ENCODE data around the gene HAPLN3.

HAPLN3 gene

DNA sequence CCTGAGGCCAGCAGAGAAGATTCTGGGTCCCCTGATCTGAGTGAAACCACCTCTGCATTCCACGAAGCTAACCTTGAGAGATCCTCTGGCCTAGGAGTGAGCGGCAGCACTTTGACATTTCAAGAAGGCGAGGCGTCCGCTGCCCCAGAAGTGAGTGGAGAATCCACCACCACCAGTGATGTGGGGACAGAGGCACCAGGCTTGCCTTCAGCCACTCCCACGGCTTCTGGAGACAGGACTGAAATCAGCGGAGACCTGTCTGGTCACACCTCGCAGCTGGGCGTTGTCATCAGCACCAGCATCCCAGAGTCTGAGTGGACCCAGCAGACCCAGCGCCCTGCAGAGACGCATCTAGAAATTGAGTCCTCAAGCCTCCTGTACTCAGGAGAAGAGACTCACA lies 36.4 kb downstream of the HAPLN3 start:
- TF ChIP-seq, protein P1, sequence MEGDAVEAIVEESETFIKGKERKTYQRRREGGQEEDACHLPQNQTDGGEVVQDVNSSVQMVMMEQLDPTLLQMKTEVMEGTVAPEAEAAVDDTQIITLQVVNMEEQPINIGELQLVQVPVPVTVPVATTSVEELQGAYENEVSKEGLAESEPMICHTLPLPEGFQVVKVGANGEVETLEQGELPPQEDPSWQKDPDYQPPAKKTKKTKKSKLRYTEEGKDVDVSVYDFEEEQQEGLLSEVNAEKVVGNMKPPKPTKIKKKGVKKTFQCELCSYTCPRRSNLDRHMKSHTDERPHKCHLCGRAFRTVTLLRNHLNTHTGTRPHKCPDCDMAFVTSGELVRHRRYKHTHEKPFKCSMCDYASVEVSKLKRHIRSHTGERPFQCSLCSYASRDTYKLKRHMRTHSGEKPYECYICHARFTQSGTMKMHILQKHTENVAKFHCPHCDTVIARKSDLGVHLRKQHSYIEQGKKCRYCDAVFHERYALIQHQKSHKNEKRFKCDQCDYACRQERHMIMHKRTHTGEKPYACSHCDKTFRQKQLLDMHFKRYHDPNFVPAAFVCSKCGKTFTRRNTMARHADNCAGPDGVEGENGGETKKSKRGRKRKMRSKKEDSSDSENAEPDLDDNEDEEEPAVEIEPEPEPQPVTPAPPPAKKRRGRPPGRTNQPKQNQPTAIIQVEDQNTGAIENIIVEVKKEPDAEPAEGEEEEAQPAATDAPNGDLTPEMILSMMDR (IDR thresholded peaks at IDR 0.05; ENCODE audit: low read depth, low read length, missing control alignments): no peak
- no peak overlapping the region for H3K4me3 ChIP-seq (replicated peaks; ENCODE audit: low read depth, low read length)
- no peak for DNase-seq (ENCODE audit: extremely low read depth, low read depth)

DNA sequence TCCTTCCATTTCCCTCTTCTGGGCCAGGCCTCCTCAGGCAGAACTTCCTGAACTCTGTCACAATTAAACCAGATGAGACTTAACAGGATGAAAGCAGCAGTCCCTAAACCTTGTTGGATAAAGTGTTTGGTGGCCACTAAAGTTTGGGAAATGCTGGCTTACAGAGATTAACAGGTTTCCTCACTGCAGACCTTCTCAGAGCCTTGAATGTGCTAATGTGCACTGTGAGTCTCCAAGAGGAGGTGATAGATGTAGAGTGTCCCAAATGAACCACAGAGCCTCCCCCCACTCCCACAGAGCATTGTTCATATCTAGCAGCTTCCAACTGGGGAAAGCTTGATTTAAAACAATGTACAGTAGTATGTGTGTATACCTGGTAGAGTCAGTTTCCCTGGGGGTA lies 42.9 kb downstream of the HAPLN3 start:
- TF ChIP-seq, protein P1 (IDR thresholded peaks at IDR 0.05; ENCODE audit: low read depth, low read length, missing control alignments): no peak
- no peak overlapping the region for H3K4me3 ChIP-seq (replicated peaks; ENCODE audit: low read depth, low read length)
- DNase-seq (ENCODE audit: extremely low read depth, low read depth): no peak

DNA sequence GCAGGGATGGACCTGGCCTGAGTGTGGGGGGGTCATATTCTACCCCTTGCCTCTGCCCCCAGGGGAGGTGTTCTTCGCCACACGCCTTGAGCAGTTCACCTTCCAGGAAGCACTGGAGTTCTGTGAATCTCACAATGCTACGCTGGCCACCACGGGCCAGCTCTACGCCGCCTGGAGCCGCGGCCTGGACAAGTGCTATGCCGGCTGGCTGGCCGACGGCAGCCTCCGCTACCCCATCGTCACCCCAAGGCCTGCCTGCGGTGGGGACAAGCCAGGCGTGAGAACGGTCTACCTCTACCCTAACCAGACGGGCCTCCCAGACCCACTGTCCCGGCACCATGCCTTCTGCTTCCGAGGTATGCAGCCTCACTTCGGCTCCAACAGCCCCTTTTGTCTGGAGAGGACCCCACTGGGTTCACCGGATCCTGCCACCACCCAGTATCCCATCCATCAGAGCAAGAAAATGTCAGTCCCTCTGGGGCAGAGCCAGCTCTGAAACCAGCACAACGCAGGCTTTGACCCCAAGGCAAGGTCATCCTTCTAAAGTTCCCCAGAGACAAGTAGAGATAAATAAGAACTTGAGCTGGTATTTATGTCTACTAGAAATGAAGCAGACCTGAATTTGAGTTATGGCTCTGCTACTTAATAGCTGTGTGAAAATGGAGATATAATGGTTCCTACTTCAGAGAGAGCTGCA lies 45.8 kb downstream of the HAPLN3 start:
- no peak for DNase-seq (ENCODE audit: extremely low read depth, low read depth)
- TF ChIP-seq, protein P1 (IDR thresholded peaks at IDR 0.05; ENCODE audit: low read depth, low read length, missing control alignments): no peak
- no peak overlapping the region for H3K4me3 ChIP-seq (replicated peaks; ENCODE audit: low read depth, low read length)

DNA sequence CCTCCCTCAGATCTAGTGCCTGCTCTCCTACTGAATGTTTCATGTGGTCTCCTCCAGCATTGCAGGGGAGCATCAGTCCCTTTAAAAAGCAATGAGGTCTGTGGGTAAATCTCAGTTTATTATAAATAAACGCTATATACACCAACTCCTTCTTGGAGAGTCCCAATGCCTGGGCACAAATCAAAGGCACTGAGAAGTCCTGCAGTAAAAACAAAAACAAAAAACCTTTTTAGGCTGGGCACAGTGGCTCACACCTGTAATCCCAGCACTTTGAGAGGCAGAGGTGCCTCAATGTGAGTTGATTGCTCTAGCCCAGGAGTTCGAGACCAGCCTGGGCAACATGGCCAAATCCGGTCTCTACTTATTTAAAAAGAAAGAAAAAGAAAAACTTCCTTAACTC lies 47.1 kb downstream of the HAPLN3 start:
- TF ChIP-seq, protein P1 (IDR thresholded peaks at IDR 0.05; ENCODE audit: low read depth, low read length, missing control alignments): no peak
- no peak overlapping the region for H3K4me3 ChIP-seq (replicated peaks; ENCODE audit: low read depth, low read length)
- DNase-seq (ENCODE audit: extremely low read depth, low read depth): no peak

DNA sequence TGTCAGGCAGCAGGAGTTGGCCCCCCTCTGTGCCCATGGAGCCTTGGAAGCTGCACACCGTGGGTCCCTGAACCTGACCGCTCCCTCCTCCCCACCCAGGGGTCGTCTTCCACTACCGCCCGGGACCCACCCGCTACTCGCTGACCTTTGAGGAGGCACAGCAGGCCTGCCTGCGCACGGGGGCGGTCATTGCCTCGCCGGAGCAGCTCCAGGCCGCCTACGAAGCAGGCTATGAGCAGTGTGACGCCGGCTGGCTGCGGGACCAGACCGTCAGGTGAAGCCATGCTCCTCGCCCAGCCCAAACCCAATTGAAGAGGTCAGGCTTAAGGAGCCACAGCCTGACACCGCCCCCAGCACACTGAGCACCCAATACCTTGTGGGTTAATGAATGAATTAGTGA lies 48.2 kb downstream of the HAPLN3 start:
- DNase-seq (ENCODE audit: extremely low read depth, low read depth): no peak
- TF ChIP-seq, protein P1 (IDR thresholded peaks at IDR 0.05; ENCODE audit: low read depth, low read length, missing control alignments): no peak
- no peak overlapping the region for H3K4me3 ChIP-seq (replicated peaks; ENCODE audit: low read depth, low read length)

DNA sequence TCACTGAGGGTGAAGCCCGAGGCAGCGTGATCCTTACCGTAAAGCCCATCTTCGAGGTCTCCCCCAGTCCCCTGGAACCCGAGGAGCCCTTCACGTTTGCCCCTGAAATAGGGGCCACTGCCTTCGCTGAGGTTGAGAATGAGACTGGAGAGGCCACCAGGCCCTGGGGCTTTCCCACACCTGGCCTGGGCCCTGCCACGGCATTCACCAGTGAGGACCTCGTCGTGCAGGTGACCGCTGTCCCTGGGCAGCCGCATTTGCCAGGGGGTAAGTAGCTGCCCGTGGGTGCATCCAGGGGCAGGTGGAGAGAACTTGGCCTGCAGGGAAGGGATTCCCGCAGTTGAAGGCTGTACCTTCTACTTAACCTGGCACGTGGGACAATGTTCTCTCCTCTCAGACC lies 49.7 kb downstream of the HAPLN3 start:
- TF ChIP-seq, protein P1 (IDR thresholded peaks at IDR 0.05; ENCODE audit: low read depth, low read length, missing control alignments): no peak
- H3K4me3 ChIP-seq (replicated peaks; ENCODE audit: low read depth, low read length): no peak overlapping the region
- DNase-seq (ENCODE audit: extremely low read depth, low read depth): no peak

Measured in HFF-Myc (cell line).